Activated CD4-positive, alpha-beta memory T cell treated with anti-CD3 and anti-CD28 coated beads for 36 hours (primary cell): ENCODE measurements around the gene PNKD. TPM values are rescaled to one million over a fixed set of nuclear protein-coding genes. Genes with fewer than 3 reads are reported as not detected.
A peak's percentile ranks its signal among the peaks of the same experiment; 100 is the strongest.

Experiments
- CTCF ChIA-PET: fragments of 350-600 bp; sonication (Branson Sonifier 250); formaldehyde crosslinking; loops from one replicate; lab custom pipeline; 2021; ENCODE audit warnings: antibody characterized with exemption, inconsistent platforms; lab: Charles Lee
- POLR2A ChIA-PET: fragments of 350-600 bp; sonication (Branson Sonifier 250); formaldehyde crosslinking; loops from one replicate; lab custom pipeline; 2021; ENCODE audit warnings: antibody characterized with exemption; lab: Charles Lee
- DNase-seq: peaks from one replicate; pipeline ENCODE4 v3.0.0-alpha.2; 2020
- H3K27ac Mint-ChIP-seq: one replicate; pipeline ENCODE4 v1.8.0; 2021; ENCODE audit warnings: mixed read lengths
- H3K27me3 Mint-ChIP-seq: one replicate; pipeline ENCODE4 v1.8.0; 2021; ENCODE audit warnings: mixed read lengths
- H3K36me3 Mint-ChIP-seq: one replicate; pipeline ENCODE4 v1.8.0; 2021; ENCODE audit warnings: mixed read lengths
- H3K4me1 Mint-ChIP-seq: one replicate; pipeline ENCODE4 v1.8.0; 2021; ENCODE audit warnings: low read depth, mixed read lengths
- H3K4me3 Mint-ChIP-seq: one replicate; pipeline ENCODE4 v1.8.0; 2021; ENCODE audit warnings: mild to moderate bottlenecking, mixed read lengths
- H3K9me3 Mint-ChIP-seq: one replicate; pipeline ENCODE4 v1.8.0; 2021; ENCODE audit warnings: mixed read lengths
- intact Hi-C: fragments of 100-400 bp; cut with micrococcal nuclease; formaldehyde crosslinking; loops from one replicate; pipeline ENCODE4 v1.15.1; 2023
- total RNA-seq, 2 experiments: library from RNA; stranded (reverse); gene quantifications; one replicate each; pipeline ENCODE4 v1.2.3, GENCODE V29; 2021

The PNKD gene
- total RNA-seq, 2 experiments from 2014 or later: 18.4 to 19.4 TPM

DNA sequence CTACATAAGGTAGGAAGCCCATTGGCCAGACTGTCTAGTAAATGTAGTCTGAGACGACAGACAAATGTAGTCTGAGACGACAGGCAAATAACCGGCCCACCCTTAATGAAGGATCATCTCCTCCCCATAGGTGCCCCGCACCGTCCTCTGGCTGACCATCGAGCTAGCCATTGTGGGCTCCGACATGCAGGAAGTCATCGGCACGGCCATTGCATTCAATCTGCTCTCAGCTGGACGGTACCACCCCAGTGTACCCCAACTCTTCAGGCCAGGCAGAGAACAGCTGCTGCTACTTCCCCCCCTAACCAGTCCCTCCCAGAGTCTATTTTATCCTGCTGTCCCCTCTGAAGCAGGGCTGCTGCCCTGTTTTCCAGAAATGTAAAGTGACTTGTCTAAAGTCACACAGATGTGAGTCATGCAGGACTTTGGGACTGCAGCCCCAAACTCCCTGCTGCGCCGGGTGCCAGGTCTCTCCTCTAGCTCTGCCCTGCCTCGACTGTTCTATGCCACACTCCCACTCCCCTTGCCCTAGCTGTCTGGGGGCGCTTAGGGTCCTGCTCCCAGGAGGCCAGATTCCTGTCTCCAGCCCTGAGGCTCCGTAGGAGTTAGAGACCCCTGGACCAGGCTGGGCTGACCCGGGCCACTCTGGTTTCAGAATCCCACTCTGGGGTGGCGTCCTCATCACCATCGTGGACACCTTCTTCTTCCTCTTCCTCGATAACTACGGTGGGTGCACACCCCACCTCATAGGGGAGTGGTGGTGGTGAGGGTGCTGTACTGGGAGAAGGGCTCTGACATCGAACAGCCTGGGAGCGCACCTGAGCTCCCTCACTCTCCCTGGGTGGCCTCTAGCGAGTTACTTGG lies 116.4 kb downstream of the PNKD start:
- Mint-ChIP-seq H3K36me3 (no peaks in the 10 kb centered on the region), H3K27me3 (peaks cover 2% of the 10 kb centered on the region), H3K4me1 (no peaks in the 10 kb centered on the region), H3K9me3 (no peaks in the 10 kb centered on the region), H3K4me3 (no peak overlapping the region), H3K27ac (no peak overlapping the region)
- intact Hi-C loops: no loop called here
- POLR2A ChIA-PET: no interaction called here
- CTCF ChIA-PET: interaction anchor here (1.8 kb wide), 1 partner anchor 88 kb away, joined by 3 read pairs; no protein-coding TSS in a partner anchor
- no peak for DNase-seq

DNA sequence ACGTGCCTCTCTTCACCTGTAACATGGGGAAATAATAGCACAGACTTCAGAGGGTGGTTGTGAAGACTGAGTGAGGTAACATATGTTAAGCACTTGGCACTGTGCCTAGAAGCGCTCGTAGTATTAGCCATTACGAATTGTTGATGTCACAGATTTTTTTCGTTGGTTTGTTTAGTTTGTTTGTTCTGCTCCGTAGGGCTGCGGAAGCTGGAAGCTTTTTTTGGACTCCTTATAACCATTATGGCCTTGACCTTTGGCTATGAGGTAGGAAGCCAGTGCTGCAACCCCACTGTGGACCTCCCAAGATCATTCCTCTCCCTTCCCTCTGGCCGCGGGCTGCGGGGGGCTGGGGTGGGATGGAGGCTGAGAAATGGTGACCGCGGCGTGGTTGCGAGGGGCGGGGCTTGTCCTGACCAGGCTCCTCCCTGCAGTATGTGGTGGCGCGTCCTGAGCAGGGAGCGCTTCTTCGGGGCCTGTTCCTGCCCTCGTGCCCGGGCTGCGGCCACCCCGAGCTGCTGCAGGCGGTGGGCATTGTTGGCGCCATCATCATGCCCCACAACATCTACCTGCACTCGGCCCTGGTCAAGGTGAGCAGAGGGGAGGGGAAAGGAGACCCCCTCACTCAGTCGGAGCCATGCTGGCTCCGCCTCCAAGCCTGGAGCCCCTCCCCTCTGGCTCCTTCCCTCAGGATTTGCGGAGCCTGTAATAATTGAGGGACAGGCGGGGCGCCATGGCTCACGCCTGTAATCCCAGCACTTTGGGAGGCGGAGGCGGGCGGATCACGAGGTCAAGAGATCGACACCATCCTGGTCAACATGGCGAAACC lies 117.3 kb downstream of the PNKD start:
- DNase-seq: no peak
- Mint-ChIP-seq H3K27me3 (peaks cover 2% of the 10 kb centered on the region), H3K9me3 (no peaks in the 10 kb centered on the region), H3K4me1 (no peaks in the 10 kb centered on the region), H3K4me3 (peak overlapping the region; percentile 39), H3K27ac (no peak overlapping the region), H3K36me3 (no peaks in the 10 kb centered on the region)
- intact Hi-C loops: no loop called here
- ChIA-PET CTCF (interaction anchor here (1.8 kb wide), 1 partner anchor 89 kb away, joined by 3 read pairs; no protein-coding TSS in a partner anchor), POLR2A (no interaction called here)

DNA sequence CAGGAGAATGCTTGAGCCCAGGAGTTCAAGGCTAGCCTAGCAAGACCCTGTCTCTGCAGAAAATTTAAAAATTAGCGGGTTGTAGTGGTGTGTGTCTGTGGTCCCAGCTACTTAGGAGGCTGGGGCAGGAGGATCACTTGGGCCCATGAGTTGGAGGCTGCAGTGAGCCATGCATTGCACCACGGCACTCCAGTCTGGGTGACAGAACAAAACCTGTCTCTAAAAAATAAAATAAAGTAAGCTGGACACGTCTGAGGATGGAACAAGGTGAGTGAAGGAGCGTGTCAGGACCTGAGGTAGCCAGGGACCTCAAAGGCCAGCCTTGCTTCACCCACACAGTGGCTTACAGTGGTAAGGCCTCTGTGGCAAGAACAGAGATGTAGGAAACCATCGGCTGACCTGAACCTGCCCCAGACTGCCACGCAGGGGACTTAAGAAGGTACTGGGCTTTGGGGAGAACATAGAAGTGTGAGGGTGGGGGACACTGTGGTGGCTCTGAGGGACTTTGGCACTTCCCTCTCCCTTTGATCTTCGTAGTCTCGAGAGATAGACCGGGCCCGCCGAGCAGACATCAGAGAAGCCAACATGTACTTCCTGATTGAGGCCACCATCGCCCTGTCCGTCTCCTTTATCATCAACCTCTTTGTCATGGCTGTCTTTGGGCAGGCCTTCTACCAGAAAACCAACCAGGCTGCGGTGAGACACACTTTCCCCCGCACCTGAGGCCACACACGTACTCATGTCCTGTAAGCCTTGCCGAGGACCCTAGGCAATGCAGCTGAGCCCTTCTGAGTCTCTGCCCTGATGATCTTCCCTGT lies 119.2 kb downstream of the PNKD start:
- no peaks in the 10 kb centered on the region for H3K9me3 Mint-ChIP-seq
- H3K4me1 Mint-ChIP-seq: peaks cover 7% of the 10 kb centered on the region
- H3K27me3 Mint-ChIP-seq: peaks cover 2% of the 10 kb centered on the region
- POLR2A ChIA-PET: no interaction called here
- H3K4me3 Mint-ChIP-seq: no peak overlapping the region
- CTCF ChIA-PET: no interaction called here
- intact Hi-C loops: no loop called here
- no peak for DNase-seq
- no peaks in the 10 kb centered on the region for H3K36me3 Mint-ChIP-seq
- no peak overlapping the region for H3K27ac Mint-ChIP-seq

DNA sequence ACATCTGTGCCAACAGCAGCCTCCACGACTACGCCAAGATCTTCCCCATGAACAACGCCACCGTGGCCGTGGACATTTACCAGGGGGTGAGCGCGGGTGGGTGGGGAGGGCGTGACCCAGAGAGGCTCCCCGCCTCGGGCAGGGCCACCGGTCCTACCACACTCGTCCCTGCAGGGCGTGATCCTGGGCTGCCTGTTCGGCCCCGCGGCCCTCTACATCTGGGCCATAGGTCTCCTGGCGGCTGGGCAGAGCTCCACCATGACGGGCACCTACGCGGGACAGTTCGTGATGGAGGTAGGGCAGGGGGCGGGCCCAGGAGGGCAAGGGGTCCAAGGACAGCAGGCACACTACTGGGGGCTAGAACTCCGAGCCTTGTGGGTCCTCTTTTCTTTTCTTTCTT lies 120.9 kb downstream of the PNKD start:
- CTCF ChIA-PET: no interaction called here
- no peaks in the 10 kb centered on the region for H3K9me3 Mint-ChIP-seq
- H3K27me3 Mint-ChIP-seq: peaks cover 2% of the 10 kb centered on the region
- H3K27ac Mint-ChIP-seq: no peak overlapping the region
- POLR2A ChIA-PET: no interaction called here
- peaks cover 15% of the 10 kb centered on the region for H3K4me1 Mint-ChIP-seq
- H3K36me3 Mint-ChIP-seq: no peaks in the 10 kb centered on the region
- H3K4me3 Mint-ChIP-seq: no peak overlapping the region
- DNase-seq: no peak
- intact Hi-C loops: no loop called here

DNA sequence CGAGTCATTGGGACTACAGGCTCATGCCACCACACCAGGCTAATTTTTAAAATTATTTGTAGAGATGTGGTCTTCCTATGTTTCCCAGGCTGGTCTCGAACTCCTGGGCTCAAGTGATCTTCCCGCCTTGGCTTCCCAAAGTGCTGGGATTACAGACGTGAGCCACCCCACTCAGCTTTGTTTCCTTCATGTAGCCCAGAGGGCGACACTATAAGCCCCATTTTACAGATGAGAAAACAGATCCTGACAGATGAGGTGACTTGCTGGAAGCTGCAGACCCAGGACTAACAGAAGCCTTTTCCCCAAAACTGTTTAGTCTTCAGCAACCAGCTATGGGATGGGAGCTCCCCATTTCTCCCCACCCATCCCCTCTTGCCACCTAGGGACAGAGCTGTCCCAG lies 122.1 kb downstream of the PNKD start:
- Mint-ChIP-seq H3K36me3 (no peaks in the 10 kb centered on the region), H3K27me3 (no peaks in the 10 kb centered on the region), H3K27ac (no peak overlapping the region), H3K4me3 (no peak overlapping the region), H3K9me3 (no peaks in the 10 kb centered on the region), H3K4me1 (peaks cover 26% of the 10 kb centered on the region)
- intact Hi-C loops: no loop called here
- ChIA-PET CTCF (interaction anchor here (1.2 to 2.0 kb wide), 2 partner anchors 90 to 116 kb away, joined by 5 to 10 read pairs; no protein-coding TSS in a partner anchor), POLR2A (interaction anchor here (0.6 kb wide), 1 partner anchor 1194 kb away, joined by 3 read pairs; no protein-coding TSS in a partner anchor)
- DNase-seq: no peak

DNA sequence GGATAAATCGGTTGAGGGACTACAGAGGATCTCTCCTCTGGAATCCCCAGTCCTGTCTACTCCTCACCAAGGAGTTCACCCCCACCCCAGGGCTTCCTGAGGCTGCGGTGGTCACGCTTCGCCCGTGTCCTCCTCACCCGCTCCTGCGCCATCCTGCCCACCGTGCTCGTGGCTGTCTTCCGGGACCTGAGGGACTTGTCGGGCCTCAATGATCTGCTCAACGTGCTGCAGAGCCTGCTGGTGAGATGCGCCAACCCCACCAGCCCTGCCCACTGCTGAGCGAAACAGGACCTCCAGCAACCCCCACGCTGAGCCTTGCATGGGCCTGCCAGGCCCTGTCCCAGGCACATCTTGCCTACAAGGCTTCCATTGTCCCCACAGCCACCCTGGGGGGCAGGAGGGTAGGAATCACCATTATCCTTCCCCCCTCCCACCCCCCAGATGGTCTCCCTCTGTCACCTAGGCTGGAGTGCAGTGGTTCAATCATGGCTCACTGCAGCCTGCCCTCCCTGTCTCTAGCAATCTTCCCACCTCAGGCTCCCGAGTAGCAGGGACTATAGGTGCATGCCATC lies 122.7 kb downstream of the PNKD start:
- POLR2A ChIA-PET: interaction anchor here (0.6 kb wide), 1 partner anchor 1194 kb away, joined by 3 read pairs; no protein-coding TSS in a partner anchor
- peaks cover 32% of the 10 kb centered on the region for H3K4me1 Mint-ChIP-seq
- no peak overlapping the region for H3K4me3 Mint-ChIP-seq
- no peak overlapping the region for H3K27ac Mint-ChIP-seq
- H3K27me3 Mint-ChIP-seq: no peaks in the 10 kb centered on the region
- no peaks in the 10 kb centered on the region for H3K9me3 Mint-ChIP-seq
- CTCF ChIA-PET: interaction anchor here (0.6 to 2.0 kb wide), 4 partner anchors 12 to 1975 kb away, joined by 3 to 10 read pairs (median 4); no protein-coding TSS in a partner anchor
- intact Hi-C loops: no loop called here
- no peak for DNase-seq
- no peaks in the 10 kb centered on the region for H3K36me3 Mint-ChIP-seq

DNA sequence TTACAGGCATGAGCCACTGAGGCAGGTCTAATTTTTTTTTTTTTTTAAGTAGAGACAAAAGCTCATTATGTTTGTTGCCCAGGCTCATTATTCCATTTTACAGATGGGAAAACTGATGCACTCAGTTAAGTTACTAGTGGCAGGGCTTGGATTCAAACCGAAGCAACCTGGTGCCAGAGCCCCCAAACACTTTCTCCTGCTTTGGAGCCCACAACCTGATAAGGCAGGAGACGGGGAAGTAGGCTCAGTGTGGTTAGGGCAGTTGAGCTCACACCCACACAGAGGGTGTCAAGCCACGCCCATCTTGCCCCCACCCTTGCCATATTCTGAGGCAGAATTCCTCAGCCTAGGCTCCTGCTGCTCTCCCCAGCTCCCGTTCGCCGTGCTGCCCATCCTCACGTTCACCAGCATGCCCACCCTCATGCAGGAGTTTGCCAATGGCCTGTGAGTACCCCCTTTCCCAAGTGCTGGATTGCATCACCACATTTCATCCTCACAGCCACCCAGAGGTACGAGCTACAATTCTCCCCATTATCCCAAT lies 123.5 kb downstream of the PNKD start:
- ChIA-PET CTCF (interaction anchor here (0.6 to 2.0 kb wide), 5 partner anchors 11 to 1976 kb away, joined by 3 to 10 read pairs (median 4); no protein-coding TSS in a partner anchor), POLR2A (no interaction called here)
- intact Hi-C loops: no loop called here

DNA sequence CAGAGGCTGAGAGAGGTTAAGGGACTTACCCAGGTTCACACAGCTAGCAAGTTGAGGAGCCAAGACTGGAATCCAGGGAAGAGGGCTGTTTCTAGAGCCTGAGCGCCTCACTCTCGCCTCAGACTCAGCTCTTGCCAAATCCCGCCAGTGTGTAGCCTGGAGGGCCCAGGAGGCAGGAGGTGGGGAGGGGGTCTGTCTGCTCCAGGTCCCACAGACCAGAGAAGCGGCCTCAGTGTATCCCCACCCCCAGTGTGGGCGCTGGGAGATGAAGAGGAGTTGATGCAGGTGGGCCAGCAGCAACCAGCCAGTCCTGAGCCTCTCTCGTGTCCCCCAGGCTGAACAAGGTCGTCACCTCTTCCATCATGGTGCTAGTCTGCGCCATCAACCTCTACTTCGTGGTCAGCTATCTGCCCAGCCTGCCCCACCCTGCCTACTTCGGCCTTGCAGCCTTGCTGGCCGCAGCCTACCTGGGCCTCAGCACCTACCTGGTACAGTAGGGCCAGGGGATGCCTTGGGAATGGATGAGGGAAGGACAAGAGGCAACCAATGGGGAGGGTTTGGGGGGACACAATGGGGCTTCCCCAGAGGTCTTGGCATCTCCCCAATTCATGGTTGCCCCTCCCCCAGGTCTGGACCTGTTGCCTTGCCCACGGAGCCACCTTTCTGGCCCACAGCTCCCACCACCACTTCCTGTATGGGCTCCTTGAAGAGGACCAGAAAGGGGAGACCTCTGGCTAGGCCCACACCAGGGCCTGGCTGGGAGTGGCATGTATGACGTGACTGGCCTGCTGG lies 124.2 kb downstream of the PNKD start:
- Mint-ChIP-seq H3K27me3 (no peaks in the 10 kb centered on the region), H3K27ac (no peak overlapping the region), H3K4me3 (no peak overlapping the region), H3K9me3 (no peaks in the 10 kb centered on the region), H3K36me3 (no peaks in the 10 kb centered on the region), H3K4me1 (peaks cover 32% of the 10 kb centered on the region)
- POLR2A ChIA-PET: no interaction called here
- DNase-seq: no peak
- CTCF ChIA-PET: interaction anchor here (1.1 to 2.0 kb wide), 3 partner anchors 92 to 99 kb away, joined by 3 to 10 read pairs (median 4); no protein-coding TSS in a partner anchor
- intact Hi-C loops: loop anchor here (5.0 kb wide), 2 partner anchors 278 to 853 kb away; partner anchors contain the start of genes GLB1L, RNF25, STK16 and STK36

More for the DNA sequence above, 123.5 kb downstream of the PNKD start:
- Mint-ChIP-seq H3K4me1 (peaks cover 32% of the 10 kb centered on the region), H3K4me3 (no peak overlapping the region), H3K36me3 (no peaks in the 10 kb centered on the region), H3K9me3 (no peaks in the 10 kb centered on the region), H3K27me3 (no peaks in the 10 kb centered on the region), H3K27ac (no peak overlapping the region)
- DNase-seq: no peak

DNA sequence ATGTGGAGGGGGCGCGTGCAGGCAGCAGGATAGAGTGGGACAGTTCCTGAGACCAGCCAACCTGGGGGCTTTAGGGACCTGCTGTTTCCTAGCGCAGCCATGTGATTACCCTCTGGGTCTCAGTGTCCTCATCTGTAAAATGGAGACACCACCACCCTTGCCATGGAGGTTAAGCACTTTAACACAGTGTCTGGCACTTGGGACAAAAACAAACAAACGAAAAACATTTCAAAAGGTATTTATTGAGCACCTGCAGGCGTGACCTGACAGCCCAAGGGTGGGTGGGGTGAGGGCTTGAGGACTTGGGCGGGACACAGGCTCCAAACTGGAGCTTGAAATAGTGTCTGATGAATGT lies 124.7 kb downstream of the PNKD start:
- H3K27me3 Mint-ChIP-seq: no peaks in the 10 kb centered on the region
- H3K36me3 Mint-ChIP-seq: no peaks in the 10 kb centered on the region
- intact Hi-C loops: loop anchor here (5.0 kb wide), 2 partner anchors 277 to 852 kb away; partner anchors contain the start of genes GLB1L, RNF25, STK16 and STK36
- POLR2A ChIA-PET: no interaction called here
- H3K4me1 Mint-ChIP-seq: peaks cover 32% of the 10 kb centered on the region
- CTCF ChIA-PET: interaction anchor here (0.6 to 1.2 kb wide), 2 partner anchors 93 to 122 kb away, joined by 4 to 7 read pairs; no protein-coding TSS in a partner anchor
- H3K27ac Mint-ChIP-seq: peak overlapping the region; percentile 33
- H3K9me3 Mint-ChIP-seq: no peaks in the 10 kb centered on the region
- H3K4me3 Mint-ChIP-seq: no peak overlapping the region
- DNase-seq: no peak

DNA sequence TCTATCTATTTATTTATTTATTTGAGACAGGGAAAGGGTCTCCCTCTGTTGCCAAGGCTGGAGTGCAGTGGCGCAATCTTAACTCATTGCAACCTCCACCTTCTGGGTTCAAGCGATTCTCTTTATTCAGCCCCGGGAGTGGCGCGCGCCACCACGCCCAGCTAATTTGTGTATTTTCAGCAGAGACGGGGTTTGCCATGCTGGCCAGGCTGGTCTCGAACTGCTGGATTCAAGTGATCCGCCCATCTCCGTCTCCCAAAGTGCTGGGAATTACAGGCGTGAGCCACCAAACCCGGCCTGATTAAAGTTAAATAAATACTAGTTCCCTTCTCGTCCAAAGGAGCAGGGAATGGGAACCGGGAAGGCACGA lies 125.1 kb downstream of the PNKD start:
- peak overlapping the region; percentile 85 for H3K27ac Mint-ChIP-seq
- H3K36me3 Mint-ChIP-seq: peaks cover 1% of the 10 kb centered on the region
- H3K27me3 Mint-ChIP-seq: no peaks in the 10 kb centered on the region
- ChIA-PET CTCF (interaction anchor here (0.6 to 1.2 kb wide), 5 partner anchors 80 to 122 kb away, joined by 3 to 10 read pairs (median 7); no protein-coding TSS in a partner anchor), POLR2A (no interaction called here)
- H3K9me3 Mint-ChIP-seq: no peaks in the 10 kb centered on the region
- no peak for DNase-seq
- intact Hi-C loops: loop anchor here (5.0 kb wide), 2 partner anchors 277 to 852 kb away; partner anchors contain the start of genes GLB1L, RNF25, STK16 and STK36
- H3K4me3 Mint-ChIP-seq: peak overlapping the region; percentile 75
- H3K4me1 Mint-ChIP-seq: peaks cover 32% of the 10 kb centered on the region
